WTC11 (cell line): ENCODE data around the gene ARHGEF9. TPM values are rescaled to one million over a fixed set of nuclear protein-coding genes. Genes with fewer than 3 reads are reported as not detected.

Experiments used
- ATAC-seq: fragments of 200-7000 bp; cut with Tn5 transposase; 2 replicates; pipeline ENCODE4 v1.10.0; 2021; ENCODE audit warnings: mild to moderate bottlenecking, moderate library complexity
- CTCF ChIA-PET: fragments of 300-600 bp; sonication (Branson Sonifier 250); formaldehyde crosslinking; loops from one replicate; lab custom pipeline; 2021; ENCODE audit warnings: antibody characterized with exemption; lab: Charles Lee
- POLR2A ChIA-PET: fragments of 350-600 bp; sonication (Branson Sonifier 250); formaldehyde crosslinking; loops from one replicate; lab custom pipeline; 2021; ENCODE audit warnings: antibody characterized with exemption; lab: Charles Lee
- DNase-seq: peaks from one replicate; pipeline ENCODE4 v3.0.0; 2021; ENCODE audit warnings: low spot score
- H3K27ac Mint-ChIP-seq: 2 replicates; pipeline ENCODE4 v1.8.0; 2021; ENCODE audit warnings: mixed read lengths
- H3K27me3 Mint-ChIP-seq: 2 replicates; pipeline ENCODE4 v1.8.0; 2021; ENCODE audit warnings: low read depth, mild to moderate bottlenecking, moderate library complexity, mixed read lengths
- H3K36me3 Mint-ChIP-seq: 2 replicates; pipeline ENCODE4 v1.8.0; 2021; ENCODE audit warnings: mixed read lengths
- H3K4me1 Mint-ChIP-seq: 2 replicates; pipeline ENCODE4 v1.8.0; 2022; ENCODE audit warnings: mixed read lengths
- H3K4me3 Mint-ChIP-seq: 2 replicates; pipeline ENCODE4 v1.8.0; 2021; ENCODE audit warnings: mild to moderate bottlenecking, moderate library complexity, mixed read lengths
- H3K9me3 Mint-ChIP-seq: 2 replicates; pipeline ENCODE4 v1.8.0; 2021; ENCODE audit warnings: mixed read lengths
- AFF4 ChIP-seq: sonication (generic); formaldehyde crosslinking; IDR thresholded peaks from 2 replicates; pipeline ENCODE4 v1.8.1; 2023; ENCODE audit warnings: mild to moderate bottlenecking, missing genetic modification reagents, borderline replicate concordance
- ATF1 ChIP-seq: sonication (generic); formaldehyde crosslinking; IDR thresholded peaks from 2 replicates; pipeline ENCODE4 v1.8.1; 2023; ENCODE audit warnings: mild to moderate bottlenecking, moderate library complexity, missing genetic modification reagents
- EMX1 ChIP-seq: fragments of 250-450 bp; sonication (Bioruptor Pico); IDR thresholded peaks from 2 replicates; pipeline ENCODE4 v1.8.0; 2021; ENCODE audit warnings: mild to moderate bottlenecking
- FOXJ3 ChIP-seq: sonication (generic); formaldehyde crosslinking; IDR thresholded peaks from 2 replicates; pipeline ENCODE4 v1.9.0; 2021; ENCODE audit warnings: missing genetic modification reagents, mild to moderate bottlenecking, borderline replicate concordance
- GTF2I ChIP-seq: fragments of 250-450 bp; sonication (Bioruptor Pico); conservative IDR thresholded peaks from 2 replicates; pipeline ENCODE4 v1.4.0; 2021; ENCODE audit warnings: mild to moderate bottlenecking
- IRF2 ChIP-seq: sonication (generic); formaldehyde crosslinking; IDR thresholded peaks from 2 replicates; pipeline ENCODE4 v1.8.0; 2022; ENCODE audit warnings: low read depth, missing genetic modification reagents, borderline replicate concordance
- MYBL2 ChIP-seq: sonication (generic); formaldehyde crosslinking; IDR thresholded peaks from 2 replicates; pipeline ENCODE4 v1.8.1; 2023; ENCODE audit warnings: mild to moderate bottlenecking, moderate library complexity, missing genetic modification reagents
- NFATC4 ChIP-seq: fragments of 250-450 bp; sonication (Bioruptor Pico); IDR thresholded peaks from 2 replicates; pipeline ENCODE4 v1.9.0; 2021; ENCODE audit warnings: mild to moderate bottlenecking
- NFE2L1 ChIP-seq: sonication (generic); formaldehyde crosslinking; IDR thresholded peaks from 2 replicates; pipeline ENCODE4 v1.8.1; 2023; ENCODE audit warnings: missing genetic modification reagents
- NR2C2 ChIP-seq: sonication (generic); formaldehyde crosslinking; IDR thresholded peaks from 2 replicates; pipeline ENCODE4 v1.8.0; 2022; ENCODE audit warnings: mild to moderate bottlenecking, missing genetic modification reagents
- NR3C1 ChIP-seq: sonication (generic); formaldehyde crosslinking; conservative IDR thresholded peaks from 2 replicates; pipeline ENCODE4 v1.8.1; 2023; ENCODE audit warnings: low read depth, mild to moderate bottlenecking, missing genetic modification reagents
- PRDM15 ChIP-seq: sonication (generic); formaldehyde crosslinking; IDR thresholded peaks from 2 replicates; pipeline ENCODE4 v1.8.0; 2022; ENCODE audit warnings: missing genetic modification reagents
- PRRX2 ChIP-seq: fragments of 250-450 bp; sonication (Bioruptor Pico); IDR thresholded peaks from 2 replicates; pipeline ENCODE4 v1.8.0; 2021; ENCODE audit warnings: mild to moderate bottlenecking
- STAT6 ChIP-seq: sonication (generic); formaldehyde crosslinking; conservative IDR thresholded peaks from 2 replicates; pipeline ENCODE4 v1.8.1; 2023; ENCODE audit warnings: mild to moderate bottlenecking, low read depth, missing genetic modification reagents, moderate library complexity
- TP53 ChIP-seq: sonication (generic); formaldehyde crosslinking; IDR thresholded peaks from 2 replicates; pipeline ENCODE4 v1.8.1; 2023; ENCODE audit warnings: mild to moderate bottlenecking, missing genetic modification reagents
- ZBTB21 ChIP-seq: sonication (generic); formaldehyde crosslinking; IDR thresholded peaks from 2 replicates; pipeline ENCODE4 v1.8.1; 2023; ENCODE audit warnings: mild to moderate bottlenecking, missing genetic modification reagents, borderline replicate concordance
- ZBTB43 ChIP-seq: sonication (generic); formaldehyde crosslinking; IDR thresholded peaks from 2 replicates; pipeline ENCODE4 v1.8.1; 2023; ENCODE audit warnings: mild to moderate bottlenecking, missing genetic modification reagents
- ZNF121 ChIP-seq: sonication (generic); formaldehyde crosslinking; IDR thresholded peaks from 2 replicates; pipeline ENCODE4 v1.8.0; 2023; ENCODE audit warnings: missing genetic modification reagents
- ZNF263 ChIP-seq: sonication (generic); formaldehyde crosslinking; IDR thresholded peaks from 2 replicates; pipeline ENCODE4 v1.8.1; 2022; ENCODE audit warnings: low read depth, mild to moderate bottlenecking, moderate library complexity, missing genetic modification reagents
- ZNF425 ChIP-seq: fragments of 250-450 bp; sonication (Bioruptor Pico); conservative IDR thresholded peaks from 2 replicates; pipeline ENCODE4 v1.9.0; 2021; ENCODE audit warnings: mild to moderate bottlenecking
- total RNA-seq: library from RNA; stranded (reverse); gene quantifications from 3 replicates; pipeline ENCODE4 v1.2.3, GENCODE V29; 2021

ARHGEF9 gene
- total RNA-seq, 1 experiment from 2014 or later: 32.1 TPM

- TF ChIP-seq PRDM15 (CRISPR knock-in tag) (no peak), ATF1 (no peak), PRRX2 (CRISPR knock-in tag) (no peak), NFATC4 (CRISPR knock-in tag) (no peak), NFE2L1 (CRISPR knock-in tag) (no peak), AFF4 (CRISPR knock-in tag) (no peak), ZNF121 (no peak), TP53 (CRISPR knock-in tag) (no peak), STAT6 (CRISPR knock-in tag) (no peak), ZBTB43 (no peak), NR2C2 (no peak), MYBL2 (no peak)
These were observed 660 bp upstream of the ARHGEF9 start (continued) for GRCh38 chrX:63785708-63786040.

GRCh38 chrX:63784346-63784901 lies 590 bp downstream of the ARHGEF9 start:
- CTCF ChIA-PET: interaction anchor here (0.9 to 1.5 kb wide), 3 partner anchors 22 to 421 kb away, joined by 3 to 5 read pairs (median 3); partner anchors contain the start of gene AMER1
- Mint-ChIP-seq H3K4me3 (peak overlapping the region; percentile 67), H3K4me1 (peaks cover 25% of the 10 kb centered on the region), H3K9me3 (peaks cover 14% of the 10 kb centered on the region), H3K27me3 (no peaks in the 10 kb centered on the region), H3K36me3 (peaks cover 22% of the 10 kb centered on the region), H3K27ac (peak overlapping the region; percentile 57; the same call in 1 of the 2 replicates)
- no peak for TF ChIP-seq NR3C1 (CRISPR knock-in tag)
- TF ChIP-seq GTF2I (CRISPR knock-in tag): no peak
- no peak for TF ChIP-seq ZBTB21 (CRISPR knock-in tag)
- no peak for TF ChIP-seq ZNF263 (CRISPR knock-in tag)
- no peak for TF ChIP-seq IRF2 (CRISPR knock-in tag)
- no peak for TF ChIP-seq EMX1 (CRISPR knock-in tag)
- no peak for TF ChIP-seq FOXJ3 (CRISPR knock-in tag)
- TF ChIP-seq ZNF425 (CRISPR knock-in tag): no peak
- POLR2A ChIA-PET: interaction anchor here (0.6 to 2.0 kb wide), 3 partner anchors 10 to 641 kb away, joined by 3 to 14 read pairs (median 6); no protein-coding TSS in a partner anchor
- peak; percentile 8 for DNase-seq
- ATAC-seq: peak; percentile 17
